Loucy (cell line): ENCODE data around the gene ERCC4.

Experiments
- CTCF ChIP-seq: fragments of 200-600 bp; sonication (generic); conservative IDR thresholded peaks from 2 replicates; pipeline ENCODE4 v1.5.1; 2014; ENCODE audit warnings: mild to moderate bottlenecking, antibody characterized with exemption, low read length
- EZH2phosphoT487 ChIP-seq: fragments of 200-600 bp; IDR thresholded peaks from 2 replicates; pipeline ENCODE4 v1.6.1; 2018; ENCODE audit warnings: antibody characterized with exemption, mild to moderate bottlenecking, moderate library complexity, borderline replicate concordance

DNA sequence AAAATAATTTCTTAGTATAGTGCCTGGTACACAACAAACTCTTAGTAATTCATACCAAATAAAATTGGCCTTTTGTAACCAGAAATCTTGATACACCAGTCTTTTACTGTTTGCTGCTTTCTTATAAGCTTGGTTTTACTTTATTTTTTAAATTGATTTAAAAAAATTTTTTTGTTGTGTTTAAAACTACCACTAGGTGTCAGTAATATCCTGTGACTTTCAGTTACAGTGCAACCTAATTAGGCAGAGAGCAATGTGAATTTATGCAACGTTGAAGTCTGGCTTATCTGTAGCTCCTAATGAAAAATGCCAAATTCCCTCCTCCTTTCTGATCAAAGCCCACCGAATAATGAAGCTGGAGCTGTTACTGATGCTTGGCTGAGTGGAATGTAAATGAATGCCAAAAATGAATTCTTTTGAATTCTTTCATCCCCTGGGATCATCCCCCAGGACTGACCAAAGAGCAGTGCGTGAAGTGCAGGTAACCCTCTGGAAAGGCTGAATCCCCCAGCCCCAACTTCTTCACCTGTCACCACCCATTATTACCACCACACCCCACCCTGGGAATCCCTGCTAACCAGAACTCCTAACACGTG lies 3.8 kb downstream of the ERCC4 start:
- TF ChIP-seq CTCF (no peak; the same call in 1 of the 2 replicates), EZH2phosphoT487 (no peak)
